HepG2 (cell line): ENCODE results near the gene ZFHX3. TPM values are rescaled to one million over a fixed set of nuclear protein-coding genes. Genes with fewer than 3 reads are reported as not detected.

Experiments
- ATAC-seq: fragments of 200-7000 bp; cut with Tn5 transposase; 3 replicates; pipeline ENCODE4 v1.9.1; 2020; ENCODE audit warnings: mild to moderate bottlenecking, moderate library complexity
- BruUV-seq: library from RNA; stranded (reverse); fragments of 400-500 nt; replicated peaks from 2 replicates; lab custom pipeline; 2021; lab: Mats Ljungman, UMichigan
- CTCF ChIA-PET: fragments of 300-600 bp; formaldehyde crosslinking; extraction: SDS; loops from one replicate; lab custom pipeline; 2021; ENCODE audit warnings: low total read pairs, inconsistent platforms, low intra/inter-chr PET ratio; lab: Yijun Ruan, JAX
- POLR2A ChIA-PET: fragments of 350-600 bp; sonication (Branson Sonifier 250); formaldehyde crosslinking; loops from one replicate; lab custom pipeline; 2020; ENCODE audit warnings: antibody characterized with exemption, inconsistent platforms; lab: Yijun Ruan, JAX
- DNase-seq: peaks from one replicate; pipeline ENCODE4 v3.0.0-alpha.2; 2015; ENCODE audit warnings: low spot score
- FAIRE-seq: peaks from 3 replicates; lab custom pipeline; 2011; peaks lifted over from hg19 to GRCh38; lab: Jason Lieb, UNC
- H2AFZ ChIP-seq: one replicate; pipeline ENCODE4 v1.6.1; 2011; ENCODE audit warnings: low read length, inconsistent platforms
- H3K27ac ChIP-seq: fragments of 300-600 bp; 3 replicates; pipeline ENCODE4 v1.8.0; 2011; ENCODE audit warnings: mixed run types, mild to moderate bottlenecking, mixed read lengths, low read length, inconsistent platforms; ENCODE audit not compliant: insufficient read depth; ENCODE audit errors: extremely low read length
- H3K27me3 ChIP-seq, 2 experiments: fragments of 200-600 bp in 1 of 2; 2 replicates in 1 of 2; 3 replicates in 1 of 2; pipeline versions ENCODE4 v1.6.0 to v1.8.0; 2011; ENCODE audit warnings: low read length in 2 of 2, mild to moderate bottlenecking in 2 of 2, moderate library complexity in 2 of 2, inconsistent platforms in 1 of 2; ENCODE audit not compliant: insufficient read depth in 2 of 2, control insufficient read depth in 1 of 2
- H3K36me3 ChIP-seq, 2 experiments: fragments of 200-600 bp in 1 of 2; replicated peaks in 1 of 2; 2 replicates in 1 of 2; 3 replicates in 1 of 2; pipeline versions ENCODE4 v1.5.1 to v1.8.0; 2011; ENCODE audit warnings: low read length in 2 of 2, inconsistent platforms in 1 of 2; ENCODE audit not compliant: insufficient read depth in 2 of 2, control insufficient read depth in 1 of 2
- H3K4me1 ChIP-seq: 2 replicates; pipeline ENCODE4 v1.5.1; 2012; ENCODE audit warnings: low read length, inconsistent platforms; ENCODE audit not compliant: insufficient read depth
- H3K4me2 ChIP-seq: 2 replicates; pipeline ENCODE4 v1.6.0; 2011; ENCODE audit warnings: low read depth, low read length, inconsistent platforms
- H3K4me3 ChIP-seq, 3 experiments: fragments of 200-600 bp in 1 of 3; sonication (generic), shearing (Covaris generic) in 1 of 3; replicated peaks in 1 of 3; 2 replicates each; pipeline ENCODE4 v1.5.1; 2011 to 2016; ENCODE audit warnings: low read length in 3 of 3, inconsistent platforms in 2 of 3, low read depth in 2 of 3, mild to moderate bottlenecking in 2 of 3, control low read depth in 1 of 3, mixed read lengths in 1 of 3; ENCODE audit not compliant: insufficient read depth in 1 of 3
- H3K79me2 ChIP-seq: one replicate; pipeline ENCODE4 v1.6.1; 2011; ENCODE audit warnings: low read length, inconsistent platforms; ENCODE audit not compliant: insufficient read depth
- H3K9ac ChIP-seq: 2 replicates; pipeline ENCODE4 v1.6.0; 2011; ENCODE audit warnings: mild to moderate bottlenecking, low read depth, low read length, inconsistent platforms; ENCODE audit not compliant: insufficient read depth
- H3K9me3 ChIP-seq: 2 replicates; pipeline ENCODE4 v1.5.1; 2012; ENCODE audit warnings: mild to moderate bottlenecking, low read length
- H4K20me1 ChIP-seq: 2 replicates; pipeline ENCODE4 v1.6.0; 2011; ENCODE audit warnings: inconsistent platforms, mild to moderate bottlenecking, low read length, moderate library complexity; ENCODE audit not compliant: insufficient read depth
- FOSL2 ChIP-seq: sonication (generic); formaldehyde crosslinking; IDR thresholded peaks from 2 replicates; pipeline ENCODE4 v1.4.0; 2020; ENCODE audit warnings: missing genetic modification reagents
- JARID2 ChIP-seq: sonication (generic); formaldehyde crosslinking; IDR thresholded peaks from 2 replicates; pipeline ENCODE4 v1.8.1; 2023; ENCODE audit warnings: missing genetic modification reagents, inconsistent platforms; ENCODE audit not compliant: insufficient replicate concordance
- MZF1 ChIP-seq: sonication (generic); formaldehyde crosslinking; IDR thresholded peaks from 2 replicates; pipeline ENCODE4 v1.8.1; 2023; ENCODE audit warnings: mild to moderate bottlenecking, missing genetic modification reagents, borderline replicate concordance
- PPARG ChIP-seq: conservative IDR thresholded peaks from 2 replicates; pipeline ENCODE4 v1.6.1; 2016; ENCODE audit warnings: missing biosample characterization, missing genetic modification reagents
- SIN3A ChIP-seq: IDR thresholded peaks from 2 replicates; pipeline ENCODE4 v1.6.1; 2011; ENCODE audit warnings: low read depth, mild to moderate bottlenecking, control low read depth, low read length, borderline replicate concordance
- SMARCE1 ChIP-seq: fragments of 450-650 bp; IDR thresholded peaks from 2 replicates; pipeline ENCODE4 v1.6.1; 2017; ENCODE audit warnings: borderline replicate concordance
- TCF12 ChIP-seq, 2 experiments: fragments of 450-650 bp in 1 of 2; sonication (generic) in 1 of 2; formaldehyde crosslinking in 1 of 2; IDR thresholded peaks; 2 replicates each; pipeline versions ENCODE4 v1.6.1 to v1.8.0; 2017 to 2022; ENCODE audit warnings: antibody characterized with exemption in 1 of 2, mild to moderate bottlenecking in 1 of 2, missing genetic modification reagents in 1 of 2, moderate library complexity in 1 of 2
- ZBTB20 ChIP-seq: sonication (generic); formaldehyde crosslinking; IDR thresholded peaks from 2 replicates; pipeline ENCODE4 v1.8.1; 2023; ENCODE audit warnings: missing genetic modification reagents, low read depth, mild to moderate bottlenecking, borderline replicate concordance
- ZNF446 ChIP-seq: sonication (generic); formaldehyde crosslinking; IDR thresholded peaks from 2 replicates; pipeline ENCODE4 v1.5.0; 2020; ENCODE audit warnings: mild to moderate bottlenecking, missing genetic modification reagents
- ZNF562 ChIP-seq: sonication (generic); formaldehyde crosslinking; IDR thresholded peaks from 2 replicates; pipeline ENCODE4 v1.8.0; 2022; ENCODE audit warnings: missing genetic modification reagents, borderline replicate concordance
- ZNF605 ChIP-seq: sonication (generic); formaldehyde crosslinking; IDR thresholded peaks from 2 replicates; pipeline ENCODE4 v1.8.0; 2022; ENCODE audit warnings: mild to moderate bottlenecking, missing genetic modification reagents
- ZNF644 ChIP-seq: IDR thresholded peaks from 2 replicates; pipeline ENCODE4 v1.6.1; 2016; ENCODE audit warnings: low read depth
- ZNF720 ChIP-seq: sonication (generic); formaldehyde crosslinking; IDR thresholded peaks from 2 replicates; pipeline ENCODE4 v1.4.0; 2020; ENCODE audit warnings: missing genetic modification reagents
- ZNF780A ChIP-seq: sonication (generic); formaldehyde crosslinking; IDR thresholded peaks from 2 replicates; pipeline ENCODE4 v1.8.0; 2022; ENCODE audit warnings: mild to moderate bottlenecking, missing genetic modification reagents, moderate library complexity
- ZNF83 ChIP-seq: sonication (generic); formaldehyde crosslinking; IDR thresholded peaks from 2 replicates; pipeline ENCODE4 v1.4.0; 2020; ENCODE audit warnings: missing genetic modification reagents, mild to moderate bottlenecking, borderline replicate concordance
- WGBS: methylation state at CpG from one replicate; pipeline ENCODE4 v1.1.6; 2017; ENCODE audit warnings: low lambda C conversion rate; 5-methylcytosine and 5-hydroxymethylcytosine counted together
- in situ Hi-C: cut with HindIII; loops from 2 replicates; pipeline ENCODE4 v1.10.0; 2017; ENCODE audit warnings: low pct_unique_long_range_greater_than_20kb; ENCODE audit not compliant: extremely low pct_ligation_motif_present
- intact Hi-C: fragments of 100-400 bp; cut with micrococcal nuclease; formaldehyde crosslinking; loops from one replicate; pipeline ENCODE4 v1.10.0; 2022; ENCODE audit not compliant: unreplicated experiment
- polyA plus RNA-seq, 8 experiments: library from polyadenylated mRNA; depleted of rRNA in 3 of 8; stranded (reverse) in 7 of 8; unstranded in 1 of 8; fragments of >200 nt; fragmentation: Illumina TruSeq in 4 of 8; extraction: Trizol in 4 of 8; gene quantifications; 2 replicates each; pipeline versions ENCODE4 v1.2.1 to v1.2.3, GENCODE V29; 2011 to 2016; ENCODE audit warnings: low read depth in 4 of 8, missing spikeins in 1 of 8, mixed read lengths in 1 of 8; ENCODE audit not compliant: insufficient read depth in 1 of 8
- total RNA-seq, 5 experiments: library from RNA; depleted of rRNA; stranded (reverse); fragments of >200 nt; fragmentation: Illumina TruSeq; extraction: Trizol; gene quantifications; 2 replicates each; pipeline ENCODE4 v1.2.3, GENCODE V29; 2016; ENCODE audit warnings: low read depth in 1 of 5
- TF ChIP-seq, protein P1 (sequence below): sonication (generic); formaldehyde crosslinking; IDR thresholded peaks from 2 replicates; pipeline ENCODE4 v1.5.1; 2020; ENCODE audit warnings: missing genetic modification reagents, mild to moderate bottlenecking, borderline replicate concordance
- TF ChIP-seq, protein P2 (sequence below), 2 experiments: sonication (generic) in 1 of 2; formaldehyde crosslinking in 1 of 2; IDR thresholded peaks; 2 replicates each; pipeline versions ENCODE4 v1.6.1 to v1.9.0; 2014 to 2022; ENCODE audit warnings: antibody characterized with exemption in 1 of 2, borderline replicate concordance in 1 of 2, inconsistent platforms in 1 of 2, low read depth in 1 of 2, missing genetic modification reagents in 1 of 2

ZFHX3 gene
- total and polyA plus RNA-seq, 2 of the 13 experiments (the other 11 are each of a cell fraction or from before 2014, with no cell fraction given): 5.0 to 6.0 TPM

DNA sequence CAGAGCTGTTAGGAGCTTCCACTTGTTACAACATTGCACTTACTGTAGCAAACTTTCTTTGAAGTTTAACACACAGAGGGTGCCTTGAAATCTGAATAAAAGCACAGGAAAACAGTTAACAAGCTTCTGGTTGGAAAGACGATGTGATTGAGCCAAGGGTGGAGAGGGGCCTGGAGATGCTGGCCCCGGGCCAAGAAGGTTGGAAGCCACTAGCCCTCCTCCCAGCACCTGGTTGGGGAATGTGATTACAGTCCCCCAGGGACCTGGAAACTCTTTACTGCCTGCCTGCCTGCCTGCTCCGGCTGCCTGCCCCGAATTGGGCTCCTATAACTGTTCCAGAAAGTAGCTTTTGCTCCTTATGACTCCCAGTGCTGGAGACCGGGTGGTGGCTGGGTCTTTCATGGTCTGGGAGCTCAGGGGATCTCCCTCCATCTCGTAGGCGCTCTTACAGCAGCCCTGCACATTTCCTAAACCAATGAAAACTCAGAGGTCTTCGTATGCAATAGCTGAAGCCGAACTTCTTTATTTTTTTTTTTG, 48.0 kb upstream of the ZFHX3 start:
- FAIRE-seq (no peak), DNase-seq (no peak), ATAC-seq (no peak)
- in situ Hi-C loops (no loop called here), intact Hi-C loops (no loop called here)
- CTCF ChIA-PET: no interaction called here
- H3K79me2 ChIP-seq: no peaks in the 10 kb centered on the region
- no peaks in the 10 kb centered on the region for H3K9me3 ChIP-seq
- no peaks in the 10 kb centered on the region for H4K20me1 ChIP-seq
- H3K27me3 ChIP-seq: peaks cover 2 to 4% of the 10 kb centered on the region in 2 experiments; a peak in 2 of 5 replicates
- no peak overlapping the region for H3K27ac ChIP-seq
- no peak overlapping the region for H3K4me2 ChIP-seq
- H3K36me3 ChIP-seq: no peaks in the 10 kb centered on the region
- no peak overlapping the region for H3K9ac ChIP-seq
- no peak overlapping the region for H2AFZ ChIP-seq
- no peak overlapping the region for H3K4me3 ChIP-seq
- no TSS peak for BruUV-seq
- 41% methylated on average over 9 of the region's 9 CpGs for WGBS
- POLR2A ChIA-PET: no interaction called here
- H3K4me1 ChIP-seq: peaks cover 22% of the 10 kb centered on the region
- TF ChIP-seq ZNF605: no peak
- TF ChIP-seq TCF12 (IDR thresholded peaks at IDR 0.05): no peak
- TF ChIP-seq TCF12 (CRISPR knock-in tag; IDR thresholded peaks at IDR 0.05): no peak
- no peak for TF ChIP-seq SMARCE1
- TF ChIP-seq ZNF562: no peak
- no peak for TF ChIP-seq JARID2 (CRISPR knock-in tag)
- TF ChIP-seq FOSL2 (CRISPR knock-in tag): no peak
- TF ChIP-seq ZNF83 (CRISPR knock-in tag): no peak
- no peak for TF ChIP-seq SIN3A
- no peak for TF ChIP-seq PPARG (CRISPR knock-in tag)
- no peak for TF ChIP-seq ZNF644
- TF ChIP-seq ZNF780A (CRISPR knock-in tag): no peak
- TF ChIP-seq, protein P1, sequence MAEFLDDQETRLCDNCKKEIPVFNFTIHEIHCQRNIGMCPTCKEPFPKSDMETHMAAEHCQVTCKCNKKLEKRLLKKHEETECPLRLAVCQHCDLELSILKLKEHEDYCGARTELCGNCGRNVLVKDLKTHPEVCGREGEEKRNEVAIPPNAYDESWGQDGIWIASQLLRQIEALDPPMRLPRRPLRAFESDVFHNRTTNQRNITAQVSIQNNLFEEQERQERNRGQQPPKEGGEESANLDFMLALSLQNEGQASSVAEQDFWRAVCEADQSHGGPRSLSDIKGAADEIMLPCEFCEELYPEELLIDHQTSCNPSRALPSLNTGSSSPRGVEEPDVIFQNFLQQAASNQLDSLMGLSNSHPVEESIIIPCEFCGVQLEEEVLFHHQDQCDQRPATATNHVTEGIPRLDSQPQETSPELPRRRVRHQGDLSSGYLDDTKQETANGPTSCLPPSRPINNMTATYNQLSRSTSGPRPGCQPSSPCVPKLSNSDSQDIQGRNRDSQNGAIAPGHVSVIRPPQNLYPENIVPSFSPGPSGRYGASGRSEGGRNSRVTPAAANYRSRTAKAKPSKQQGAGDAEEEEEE (CRISPR knock-in tag): no peak
- TF ChIP-seq ZBTB20 (CRISPR knock-in tag): no peak
- no peak for TF ChIP-seq ZNF720
- TF ChIP-seq ZNF446 (CRISPR knock-in tag): no peak
- no peak for TF ChIP-seq MZF1
- TF ChIP-seq, protein P2, sequence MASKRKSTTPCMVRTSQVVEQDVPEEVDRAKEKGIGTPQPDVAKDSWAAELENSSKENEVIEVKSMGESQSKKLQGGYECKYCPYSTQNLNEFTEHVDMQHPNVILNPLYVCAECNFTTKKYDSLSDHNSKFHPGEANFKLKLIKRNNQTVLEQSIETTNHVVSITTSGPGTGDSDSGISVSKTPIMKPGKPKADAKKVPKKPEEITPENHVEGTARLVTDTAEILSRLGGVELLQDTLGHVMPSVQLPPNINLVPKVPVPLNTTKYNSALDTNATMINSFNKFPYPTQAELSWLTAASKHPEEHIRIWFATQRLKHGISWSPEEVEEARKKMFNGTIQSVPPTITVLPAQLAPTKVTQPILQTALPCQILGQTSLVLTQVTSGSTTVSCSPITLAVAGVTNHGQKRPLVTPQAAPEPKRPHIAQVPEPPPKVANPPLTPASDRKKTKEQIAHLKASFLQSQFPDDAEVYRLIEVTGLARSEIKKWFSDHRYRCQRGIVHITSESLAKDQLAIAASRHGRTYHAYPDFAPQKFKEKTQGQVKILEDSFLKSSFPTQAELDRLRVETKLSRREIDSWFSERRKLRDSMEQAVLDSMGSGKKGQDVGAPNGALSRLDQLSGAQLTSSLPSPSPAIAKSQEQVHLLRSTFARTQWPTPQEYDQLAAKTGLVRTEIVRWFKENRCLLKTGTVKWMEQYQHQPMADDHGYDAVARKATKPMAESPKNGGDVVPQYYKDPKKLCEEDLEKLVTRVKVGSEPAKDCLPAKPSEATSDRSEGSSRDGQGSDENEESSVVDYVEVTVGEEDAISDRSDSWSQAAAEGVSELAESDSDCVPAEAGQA (IDR thresholded peaks at IDR 0.05; ENCODE audit: low read depth): no peak
- TF ChIP-seq, protein P2 (CRISPR knock-in tag; IDR thresholded peaks at IDR 0.05; ENCODE audit: borderline replicate concordance): no peak
